ENCODE measurements around the gene ARSI.

The ARSI gene

GRCh38 chr5:150289551-150290390 is 12.9 kb downstream of the ARSI start, which contains the start of gene CAMK2A:
Gene CAMK2A (minus strand): TSS chr5:150289773. CDS start chr5:150289625, 148 bp downstream.
- DNase-seq, result no peak

DNA sequence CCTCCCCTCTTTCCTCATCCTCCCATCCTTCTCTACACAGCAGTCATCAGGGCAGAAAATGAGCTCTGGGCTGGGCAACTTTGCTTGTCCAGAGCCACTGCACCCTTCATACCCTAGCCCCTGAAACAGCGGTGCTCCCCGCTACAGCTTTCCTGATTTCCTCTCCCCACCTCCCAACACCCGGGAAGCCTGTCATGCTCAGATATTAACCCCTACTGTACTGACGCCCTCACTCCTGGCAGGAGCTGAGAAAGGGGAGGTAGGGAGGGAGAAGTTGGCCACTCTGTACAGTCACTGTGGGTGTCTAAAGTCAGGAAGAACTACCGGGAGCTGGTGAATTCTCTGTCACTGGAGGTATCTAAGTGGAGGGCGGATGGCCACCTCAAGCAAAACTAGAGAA is 13.9 kb downstream of the ARSI start:
- no peak for DNase-seq

GRCh38 chr5:150288361-150288760 is 14.3 kb downstream of the ARSI start:
- no peak for DNase-seq

- DNase-seq, result peak; percentile 6
Measured at GRCh38 chr5:150286820-150287219, 15.9 kb downstream of the ARSI start.

GRCh38 chr5:150285114-150285513 is 17.6 kb downstream of the ARSI start:
- DNase-seq, result no peak

DNA sequence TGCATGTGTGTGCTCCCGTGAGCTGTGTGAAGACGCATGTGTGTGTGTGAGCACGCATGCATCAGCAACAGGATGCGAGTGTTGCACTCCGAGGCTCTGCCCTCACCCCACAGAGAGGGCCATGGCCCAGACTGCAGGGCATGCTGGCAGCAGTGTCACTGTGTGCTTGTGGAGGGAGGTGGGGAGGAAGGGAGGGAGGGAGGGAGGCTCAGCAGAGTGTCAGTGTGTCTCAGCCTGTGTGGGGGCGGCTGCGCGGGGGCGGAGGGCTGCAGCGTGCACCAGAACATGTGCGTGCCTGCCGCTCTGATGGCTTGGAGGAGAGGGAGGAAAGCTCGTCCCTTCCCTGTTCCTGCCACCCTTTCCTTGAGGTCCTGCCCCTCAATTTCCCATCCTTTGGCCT is 18.4 kb downstream of the ARSI start:
- no peak for DNase-seq

- DNase-seq, result no peak
Measured at GRCh38 chr5:150283904-150284303, 18.8 kb downstream of the ARSI start.

DNA sequence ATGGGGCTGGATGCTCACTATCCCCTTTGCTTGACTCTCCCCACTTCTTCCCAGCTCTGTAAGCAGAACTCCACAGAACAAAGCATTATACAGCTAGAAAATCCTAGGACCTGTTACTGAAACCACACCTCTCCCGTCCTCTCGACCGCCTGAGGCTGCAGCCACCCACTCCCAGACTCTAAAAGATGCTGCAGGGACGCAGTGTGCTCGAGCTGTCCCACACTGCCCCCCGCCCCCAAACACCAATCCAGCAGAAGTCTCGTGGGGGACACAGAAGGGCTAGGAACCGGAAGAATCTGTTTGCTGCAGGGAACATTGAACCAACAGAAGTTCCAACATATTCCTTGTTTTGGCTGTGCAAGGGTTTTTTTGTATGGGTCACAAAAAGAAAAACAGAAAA is 20.7 kb downstream of the ARSI start:
- DNase-seq, result no peak

DNA sequence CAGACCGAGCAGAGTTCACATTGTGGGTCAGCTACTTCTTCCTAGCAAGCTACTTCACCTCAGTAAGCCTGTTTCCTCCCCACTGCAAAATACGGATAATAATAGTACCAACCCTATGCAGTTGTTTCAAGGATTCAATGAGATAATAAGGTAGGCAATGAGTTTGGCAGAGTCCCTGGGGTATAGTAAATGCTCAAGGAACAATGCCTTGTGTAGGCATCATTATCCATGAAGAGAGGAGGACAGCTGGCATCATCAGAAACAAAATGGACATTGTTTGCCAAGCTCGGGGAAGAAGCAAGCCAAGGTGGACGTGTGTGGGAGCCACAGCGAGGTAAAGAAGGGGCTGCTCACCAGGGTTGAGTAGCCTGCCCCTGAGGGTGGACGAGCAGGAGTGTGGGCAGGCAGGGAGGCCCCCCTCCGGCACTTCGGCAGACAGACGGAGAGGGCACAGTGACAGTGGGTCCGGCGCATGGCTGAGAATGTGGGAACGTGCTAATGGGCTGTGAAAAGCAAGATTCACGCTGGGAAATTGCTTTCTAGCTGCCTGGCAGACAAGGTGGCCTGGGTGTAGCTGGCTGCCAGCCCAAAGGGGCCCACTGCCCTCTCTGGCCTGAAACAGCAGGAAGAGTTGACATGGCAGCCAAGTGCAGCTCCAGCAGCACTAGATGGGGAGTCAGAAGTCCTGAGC is 23.2 kb downstream of the ARSI start:
- no peak for DNase-seq

DNA sequence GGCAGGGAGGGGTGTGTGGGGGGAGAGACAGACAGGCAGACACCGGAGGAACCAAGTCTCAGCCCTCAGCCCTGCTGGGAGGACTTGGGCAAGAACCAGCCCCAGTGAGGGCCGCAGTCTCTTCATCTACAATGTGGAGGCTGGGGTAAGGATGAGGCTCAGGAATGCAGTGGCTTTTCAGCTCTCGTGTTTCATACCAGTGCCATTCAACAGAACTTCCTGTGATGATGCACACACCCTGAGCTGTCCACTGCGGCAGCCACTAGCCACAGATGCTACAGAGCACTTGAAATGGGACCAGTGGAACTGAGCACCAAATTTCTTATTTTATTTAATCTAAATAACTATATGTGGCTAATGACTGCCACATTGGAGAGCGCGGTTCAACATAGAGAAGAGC is 23.8 kb downstream of the ARSI start:
- DNase-seq, result no peak

DNA sequence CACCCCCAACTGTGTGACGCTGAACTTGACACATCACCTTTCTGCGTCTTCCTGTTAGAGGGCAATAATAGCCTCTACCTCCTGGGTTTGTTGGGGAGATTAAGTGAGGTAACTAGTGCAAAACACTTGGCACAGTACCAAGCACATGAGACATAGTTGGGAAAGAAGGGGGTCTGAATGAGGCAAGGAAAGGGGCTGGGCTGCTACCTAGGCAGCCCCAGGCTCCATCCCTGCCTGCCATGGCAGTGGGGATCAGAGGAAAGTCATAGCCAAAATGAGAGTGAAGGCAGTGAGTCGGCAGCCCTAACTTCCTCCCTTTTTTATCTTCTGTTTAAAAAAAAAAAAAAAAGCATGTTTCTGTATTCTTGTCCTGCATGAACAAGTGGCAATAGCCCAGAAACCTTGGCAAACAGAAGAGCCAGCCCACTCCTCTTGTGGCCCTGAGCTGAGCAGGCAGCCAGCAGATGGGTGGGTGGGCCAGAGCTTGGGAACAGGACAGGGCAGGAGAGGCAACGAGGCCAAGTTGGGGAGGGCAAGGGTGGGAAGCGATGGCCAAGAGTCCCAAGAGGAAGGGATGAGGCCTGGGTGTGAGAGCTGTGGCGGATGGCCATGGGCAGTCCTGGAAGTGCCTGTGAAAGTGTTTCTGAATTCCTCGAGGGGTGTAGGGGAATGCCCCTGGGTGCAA is 24.5 kb downstream of the ARSI start:
- no peak for DNase-seq

- DNase-seq, result no peak
Measured at GRCh38 chr5:150277043-150277442, 25.7 kb downstream of the ARSI start.

DNA sequence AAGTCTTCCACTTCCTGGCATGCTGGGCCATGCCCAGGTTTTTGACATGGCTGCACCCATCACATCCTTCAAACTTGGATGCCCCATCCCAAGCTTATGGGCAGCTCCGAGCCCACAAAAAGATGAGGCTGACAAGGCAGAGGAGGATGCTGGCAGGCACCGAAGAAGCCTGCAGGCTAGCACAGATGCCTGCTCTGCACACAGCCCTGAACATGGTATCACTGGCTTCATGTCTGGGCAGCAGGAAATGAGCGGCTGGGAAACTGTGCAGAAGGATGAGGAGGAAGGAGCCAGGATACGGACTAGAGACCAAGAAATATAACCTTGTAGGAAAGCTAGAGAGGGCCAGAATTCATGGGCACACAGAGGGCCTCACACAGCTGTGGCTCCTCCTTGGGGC is 27.9 kb downstream of the ARSI start:
- no peak for DNase-seq

- DNase-seq, result peak; percentile 13
Measured at GRCh38 chr5:150272531-150272930, 30.2 kb downstream of the ARSI start.

GRCh38 chr5:150271923-150272322 is 30.8 kb downstream of the ARSI start:
- DNase-seq, result no peak

DNA sequence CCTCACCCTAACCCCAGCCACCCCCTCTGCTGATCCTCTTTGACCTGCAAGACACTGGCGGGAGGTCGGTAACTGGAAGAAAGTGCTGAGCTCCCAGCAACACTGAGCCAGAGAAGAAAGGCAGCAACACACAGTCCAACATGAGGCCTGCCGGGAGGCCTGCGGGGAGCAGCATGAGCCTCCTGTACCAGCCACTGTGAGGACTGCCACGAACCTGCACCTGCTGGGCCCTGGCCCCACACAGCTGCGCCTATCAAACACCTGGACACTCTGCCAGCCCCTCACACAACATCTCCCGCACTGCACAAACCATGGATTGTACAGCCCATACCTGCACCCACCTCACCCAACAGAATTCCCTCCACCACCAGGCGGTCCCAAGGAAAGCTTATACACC is 31.4 kb downstream of the ARSI start:
- DNase-seq, result no peak

GRCh38 chr5:150270541-150271295 is 32.0 kb downstream of the ARSI start:
- no peak for DNase-seq

GRCh38 chr5:150266871-150267291 is 35.8 kb downstream of the ARSI start:
- DNase-seq, result no peak

DNA sequence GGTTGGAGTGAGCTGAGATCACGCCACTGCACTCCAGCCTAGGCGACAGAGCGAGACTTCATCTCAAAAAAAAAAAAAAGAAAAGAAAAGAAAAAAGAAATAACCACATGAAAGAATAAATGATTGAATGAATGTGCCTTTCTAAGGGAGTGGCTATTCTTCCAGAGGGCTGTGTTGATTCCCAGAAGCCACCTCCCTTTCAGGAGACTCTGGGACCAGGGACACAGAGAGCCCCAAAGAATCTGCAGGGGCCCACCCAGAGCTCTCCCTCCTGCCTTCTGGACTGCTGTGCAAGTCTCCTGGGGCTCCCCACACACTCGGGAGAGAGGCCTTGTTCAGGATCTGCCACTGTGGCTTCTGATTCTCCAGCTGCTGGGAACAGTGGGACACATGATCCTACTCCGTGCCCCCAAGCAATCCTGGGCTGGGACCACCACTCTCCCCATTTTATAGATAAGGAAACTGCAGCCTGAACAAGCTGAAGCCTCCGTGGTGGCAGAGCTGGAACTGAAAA is 36.8 kb downstream of the ARSI start:
- no peak for DNase-seq

DNA sequence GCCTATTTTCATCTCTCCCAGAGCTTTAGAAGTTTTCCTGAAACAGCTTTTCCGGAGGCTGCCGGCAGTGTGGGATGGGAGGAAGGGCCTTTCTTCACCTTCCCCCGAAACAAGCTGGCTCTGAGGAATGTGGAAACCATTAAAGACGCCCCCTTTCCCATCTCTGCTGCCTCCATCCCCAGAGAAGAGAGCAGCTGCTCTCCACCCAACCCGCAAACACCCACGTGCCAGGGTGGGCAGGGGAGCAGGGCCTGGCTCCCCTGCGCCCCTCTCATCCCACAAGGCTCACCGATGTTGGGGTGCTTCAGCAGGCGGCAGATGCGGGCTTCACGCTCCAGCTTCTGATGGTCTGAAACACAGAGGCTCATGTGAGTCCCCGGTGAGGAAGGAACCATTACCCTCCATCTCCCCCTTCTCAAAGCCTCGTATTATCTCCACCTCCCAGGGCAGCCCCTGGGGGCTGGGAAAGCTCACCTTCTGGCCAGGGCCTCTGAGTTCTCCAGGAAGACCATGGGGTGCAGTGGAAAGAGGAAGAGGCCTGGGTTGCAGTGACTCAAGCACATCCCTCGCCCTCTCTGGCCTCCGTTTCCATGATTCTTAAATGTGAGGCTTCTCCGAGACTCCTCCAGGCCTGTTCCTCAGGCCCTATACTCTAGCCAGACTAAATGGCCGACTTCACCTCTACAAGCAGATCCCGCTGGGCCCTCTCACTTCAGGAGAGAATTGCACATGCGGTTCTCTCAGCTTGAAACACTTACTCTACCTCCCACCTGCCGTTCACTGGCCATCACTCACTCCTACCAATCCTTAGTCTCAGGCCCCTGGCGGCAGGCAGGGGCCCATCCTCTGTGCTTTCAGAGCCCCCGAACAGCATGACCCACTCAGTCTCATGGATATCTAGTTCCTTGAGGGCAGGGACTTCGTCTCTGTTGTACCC is 37.8 kb downstream of the ARSI start:
- DNase-seq, result no peak

- DNase-seq, result no peak
Measured at GRCh38 chr5:150263801-150264621, 38.7 kb downstream of the ARSI start.
